HEK293 (cell line): Measurements from ENCODE around the gene NSUN6.

ENCODE experiments used
- CTCF ChIA-PET: fragments of 350-600 bp; formaldehyde crosslinking; extraction: SDS; loops from one replicate; lab custom pipeline; 2021; ENCODE audit warnings: antibody characterized with exemption; lab: Yijun Ruan, JAX
- POLR2A ChIA-PET: fragments of 300-600 bp; formaldehyde crosslinking; extraction: SDS; loops from one replicate; lab custom pipeline; 2020; ENCODE audit warnings: antibody characterized with exemption, inconsistent platforms; lab: Yijun Ruan, JAX
- H3K27ac ChIP-seq: fragments of 200-500 bp; sonication (Bioruptor generic); 2 replicates; pipeline ENCODE4 v1.5.1; 2014; ENCODE audit warnings: low read depth, low read length, control low read depth, inconsistent platforms; ENCODE audit errors: extremely low read depth
- H3K36me3 ChIP-seq, 2 experiments: fragments of 200-500 bp in 1 of 2; sonication (Bioruptor generic) in 1 of 2; 1 replicate in 1 of 2; 2 replicates in 1 of 2; pipeline ENCODE4 v1.5.1; 2014 to 2017; ENCODE audit warnings: inconsistent platforms in 2 of 2, low read length in 2 of 2; ENCODE audit not compliant: control insufficient read depth in 2 of 2, insufficient read depth in 1 of 2
- H3K4me1 ChIP-seq: fragments of 200-500 bp; sonication (Bioruptor generic); 2 replicates; pipeline ENCODE4 v1.5.1; 2014; ENCODE audit warnings: mild to moderate bottlenecking, low read length, inconsistent platforms; ENCODE audit not compliant: control insufficient read depth, insufficient read depth
- H3K4me3 ChIP-seq: 2 replicates; pipeline ENCODE4 v1.5.1; 2011; ENCODE audit warnings: low read depth, mild to moderate bottlenecking, control low read depth, low read length, moderate library complexity
- H3K9me3 ChIP-seq: fragments of 200-500 bp; sonication (Bioruptor generic); 2 replicates; pipeline ENCODE4 v1.5.1; 2014; ENCODE audit warnings: low read depth, low read length, inconsistent platforms; ENCODE audit not compliant: control insufficient read depth, insufficient read depth
- BCL11B ChIP-seq: fragments of 450-650 bp; formaldehyde crosslinking; IDR thresholded peaks from 2 replicates; pipeline ENCODE4 v1.5.1; 2016; ENCODE audit warnings: low read depth, missing biosample characterization, missing genetic modification characterization
- HOXD13 ChIP-seq: sonication (generic); formaldehyde crosslinking; IDR thresholded peaks from 2 replicates; pipeline ENCODE4 v1.8.0; 2022; ENCODE audit warnings: missing genetic modification reagents, borderline replicate concordance
- KLF1 ChIP-seq: fragments of 450-650 bp; formaldehyde crosslinking; IDR thresholded peaks from 2 replicates; pipeline ENCODE4 v1.5.1; 2016; ENCODE audit warnings: missing biosample characterization, missing genetic modification characterization
- MYNN ChIP-seq: fragments of 450-650 bp; formaldehyde crosslinking; IDR thresholded peaks from 2 replicates; pipeline ENCODE4 v1.5.1; 2016; ENCODE audit warnings: missing biosample characterization, missing genetic modification characterization, borderline replicate concordance
- OVOL3 ChIP-seq: fragments of 450-650 bp; formaldehyde crosslinking; IDR thresholded peaks from 2 replicates; pipeline ENCODE4 v1.5.1; 2016; ENCODE audit warnings: missing biosample characterization, missing genetic modification characterization
- REST ChIP-seq: fragments of 450-650 bp; formaldehyde crosslinking; IDR thresholded peaks from 2 replicates; pipeline ENCODE4 v1.5.1; 2016; ENCODE audit warnings: missing biosample characterization, missing genetic modification characterization
- ZNF140 ChIP-seq: fragments of 450-650 bp; formaldehyde crosslinking; IDR thresholded peaks from 2 replicates; pipeline ENCODE4 v1.5.1; 2016; ENCODE audit warnings: missing biosample characterization, missing genetic modification characterization
- ZNF184 ChIP-seq: fragments of 450-650 bp; IDR thresholded peaks from 2 replicates; pipeline ENCODE4 v1.5.1; 2018; ENCODE audit warnings: missing biosample characterization, mild to moderate bottlenecking, missing genetic modification characterization
- ZNF2 ChIP-seq: fragments of 450-650 bp; formaldehyde crosslinking; IDR thresholded peaks from 2 replicates; pipeline ENCODE4 v1.5.1; 2016; ENCODE audit warnings: missing biosample characterization, missing genetic modification characterization
- ZNF23 ChIP-seq: fragments of 450-650 bp; formaldehyde crosslinking; IDR thresholded peaks from 2 replicates; pipeline ENCODE4 v1.5.1; 2016; ENCODE audit warnings: missing biosample characterization, missing genetic modification characterization, borderline replicate concordance
- ZNF239 ChIP-seq: fragments of 450-650 bp; formaldehyde crosslinking; IDR thresholded peaks from 2 replicates; pipeline ENCODE4 v1.5.1; 2016; ENCODE audit warnings: missing biosample characterization, missing genetic modification characterization
- ZNF280D ChIP-seq: fragments of 450-650 bp; formaldehyde crosslinking; IDR thresholded peaks from 2 replicates; pipeline ENCODE4 v1.5.1; 2016; ENCODE audit warnings: missing biosample characterization, missing genetic modification characterization
- ZNF544 ChIP-seq: fragments of 450-650 bp; formaldehyde crosslinking; IDR thresholded peaks from 2 replicates; pipeline ENCODE4 v1.5.0; 2017; ENCODE audit warnings: missing biosample characterization, missing genetic modification characterization
- ZNF571 ChIP-seq: fragments of 450-650 bp; formaldehyde crosslinking; IDR thresholded peaks from 2 replicates; pipeline ENCODE4 v1.5.0; 2017; ENCODE audit warnings: missing biosample characterization, missing genetic modification characterization
- ZNF626 ChIP-seq: fragments of 450-650 bp; sonication (Bioruptor Pico); formaldehyde crosslinking; IDR thresholded peaks from 2 replicates; pipeline ENCODE4 v1.5.1; 2018; ENCODE audit warnings: missing biosample characterization, missing genetic modification characterization, inconsistent platforms
- ZNF670 ChIP-seq: fragments of 450-650 bp; formaldehyde crosslinking; IDR thresholded peaks from 2 replicates; pipeline ENCODE4 v1.5.1; 2016; ENCODE audit warnings: missing biosample characterization, missing genetic modification characterization, low read depth
- ZNF768 ChIP-seq: fragments of 450-650 bp; formaldehyde crosslinking; IDR thresholded peaks from 2 replicates; pipeline ENCODE4 v1.5.1; 2018; ENCODE audit warnings: missing biosample characterization, mild to moderate bottlenecking, missing genetic modification characterization

Gene NSUN6

GRCh38 chr10:18607503-18608378 is 43.6 kb downstream of the NSUN6 start (continued):
- TF ChIP-seq REST (tag by site-specific recombination) (no peak), KLF1 (no peak), OVOL3 (no peak), ZNF544 (0 out of 2 replicates have a peak, but pooled peaks have one; percentile 69), ZNF626 (tag by site-specific recombination) (0 out of 2 replicates have a peak, but pooled peaks have one; percentile 38), ZNF768 (tag by site-specific recombination) (no peak), ZNF23 (tag by site-specific recombination) (no peak), ZNF2 (tag by site-specific recombination) (no peak), ZNF670 (tag by site-specific recombination) (no peak)

- no peaks in the 10 kb centered on the region for H3K9me3 ChIP-seq
- ChIA-PET CTCF (no interaction called here), POLR2A (no interaction called here)
- TF ChIP-seq ZNF184, result no peak
- TF ChIP-seq ZNF140, result no peak
- no peak for TF ChIP-seq ZNF571 (tag by site-specific recombination)
- no peak for TF ChIP-seq ZNF280D (tag by site-specific recombination)
- TF ChIP-seq BCL11B, result no peak
- no peak for TF ChIP-seq ZNF23 (tag by site-specific recombination)
- TF ChIP-seq HOXD13, result no peak
- TF ChIP-seq ZNF239 (tag by site-specific recombination), result no peak
- TF ChIP-seq MYNN (tag by site-specific recombination), result no peak
- no peak overlapping the region for H3K27ac ChIP-seq
- peaks cover 22% of the 10 kb centered on the region for H3K4me1 ChIP-seq
- H3K36me3 ChIP-seq, result peaks cover 0 to 7% of the 10 kb centered on the region in 2 experiments; a peak in 1 of 3 replicates
- no peak overlapping the region for H3K4me3 ChIP-seq
Measured at GRCh38 chr10:18606051-18606695, 45.2 kb downstream of the NSUN6 start.
